SIG-M5 treated with dmso at 0.1 percent for 504 hours (cell line): ENCODE data around the gene IDH3A.

Experiments used
- DNase-seq: peaks from one replicate; lab custom pipeline; 2025; ENCODE audit not compliant: unreplicated experiment; lab: John Stamatoyannopoulos, UW

IDH3A gene

GRCh38 chr15:78149068-78149804 is at the start of gene IDH3A:
TSS of gene IDH3A (plus strand) at chr15:78149362. CDS start at chr15:78149404, 42 bp downstream.
- peak; percentile 91 for DNase-seq

- no peak for DNase-seq
Observed at GRCh38 chr15:78100886-78101285, 48.3 kb upstream of the IDH3A start.

GRCh38 chr15:78101423-78102105 is 47.6 kb upstream of the IDH3A start:
- DNase-seq, result peak; percentile 4

- no peak for DNase-seq
Observed at GRCh38 chr15:78102211-78102610, 47.0 kb upstream of the IDH3A start.

GRCh38 chr15:78102741-78103140 is 46.4 kb upstream of the IDH3A start:
- no peak for DNase-seq

- DNase-seq, result no peak
Observed at GRCh38 chr15:78103406-78104118, 45.6 kb upstream of the IDH3A start.

GRCh38 chr15:78104119-78104479 is 45.1 kb upstream of the IDH3A start:
- no peak for DNase-seq

- no peak for DNase-seq
Observed at GRCh38 chr15:78104566-78105475, 44.3 kb upstream of the IDH3A start.

- no peak for DNase-seq
Observed at GRCh38 chr15:78105476-78106241, 43.5 kb upstream of the IDH3A start.

- no peak for DNase-seq
Observed at GRCh38 chr15:78107471-78107870, 41.7 kb upstream of the IDH3A start.

GRCh38 chr15:78108300-78109084 is 40.7 kb upstream of the IDH3A start:
- peak; percentile 87 for DNase-seq

- DNase-seq, result no peak
Observed at GRCh38 chr15:78109156-78109555, 40.0 kb upstream of the IDH3A start.

- no peak for DNase-seq
Observed at GRCh38 chr15:78110096-78110495, 39.1 kb upstream of the IDH3A start.

GRCh38 chr15:78110916-78111475 is 38.2 kb upstream of the IDH3A start:
- no peak for DNase-seq

- DNase-seq, result no peak
Observed at GRCh38 chr15:78111788-78112187, 37.4 kb upstream of the IDH3A start.

- no peak for DNase-seq
Observed at GRCh38 chr15:78112551-78112950, 36.6 kb upstream of the IDH3A start.

GRCh38 chr15:78120523-78120922 is 28.6 kb upstream of the IDH3A start:
- no peak for DNase-seq

- DNase-seq, result no peak
Observed at GRCh38 chr15:78125267-78125666, 23.9 kb upstream of the IDH3A start.

- DNase-seq, result no peak
Observed at GRCh38 chr15:78127882-78128281, 21.3 kb upstream of the IDH3A start.
